CD4-positive, alpha-beta T cell treated with Interleukin-21 for 1 hour (primary cell): Measurements from ENCODE around the gene FRYL.
"Not testable (repeated sequence)": the region's sequence is repeated elsewhere in the genome, so short reads cannot be mapped to it uniquely, and the experiment has no call there.

Experiments
- DNase-seq: peaks from one replicate; pipeline ENCODE4 v3.0.0-alpha.2; 2020

Gene FRYL

GRCh38 chr4:48742412-48742811, 37.7 kb downstream of the FRYL start:
- DNase-seq = no peak

- DNase-seq = no peak
Observed at GRCh38 chr4:48739560-48740019, 40.5 kb downstream of the FRYL start.

GRCh38 chr4:48738856-48739255, 41.2 kb downstream of the FRYL start:
- no peak for DNase-seq

GRCh38 chr4:48728906-48729496, 51.1 kb downstream of the FRYL start:
- DNase-seq = peak; percentile 38

- no peak for DNase-seq
Observed at GRCh38 chr4:48727666-48728459, 52.2 kb downstream of the FRYL start.

GRCh38 chr4:48725414-48725813, 54.7 kb downstream of the FRYL start:
- no peak for DNase-seq

- DNase-seq = no peak
Observed at GRCh38 chr4:48722509-48723446, 57.3 kb downstream of the FRYL start.

GRCh38 chr4:48720459-48720858, 59.6 kb downstream of the FRYL start:
- DNase-seq = no peak

- no peak for DNase-seq
Observed at GRCh38 chr4:48718818-48719465, 61.1 kb downstream of the FRYL start.

GRCh38 chr4:48716285-48716684, 63.8 kb downstream of the FRYL start:
- not testable (repeated sequence) for DNase-seq

GRCh38 chr4:48710446-48711209, 69.5 kb downstream of the FRYL start:
- no peak for DNase-seq

GRCh38 chr4:48709901-48710300, 70.2 kb downstream of the FRYL start:
- no peak for DNase-seq

- DNase-seq = no peak
Observed at GRCh38 chr4:48708610-48709009, 71.5 kb downstream of the FRYL start.

GRCh38 chr4:48706736-48707135, 73.3 kb downstream of the FRYL start:
- no peak for DNase-seq

GRCh38 chr4:48705609-48706008, 74.5 kb downstream of the FRYL start:
- no peak for DNase-seq

GRCh38 chr4:48704091-48704802, 75.8 kb downstream of the FRYL start:
- no peak for DNase-seq

- no peak for DNase-seq
Observed at GRCh38 chr4:48699475-48699874, 80.6 kb downstream of the FRYL start.

GRCh38 chr4:48698029-48698971, 81.8 kb downstream of the FRYL start:
- no peak for DNase-seq

- not testable (repeated sequence) for DNase-seq
Observed at GRCh38 chr4:48697516-48697915, 82.6 kb downstream of the FRYL start.

GRCh38 chr4:48694824-48695223, 85.3 kb downstream of the FRYL start:
- DNase-seq = no peak
